ENCODE data around the gene TUBB. TPM values are rescaled to one million over a fixed set of nuclear protein-coding genes. Genes with fewer than 3 reads are reported as not detected.

TUBB gene
- total and polyA plus RNA-seq, 4 donors, result 115 to 533 (median 210) TPM

DNA sequence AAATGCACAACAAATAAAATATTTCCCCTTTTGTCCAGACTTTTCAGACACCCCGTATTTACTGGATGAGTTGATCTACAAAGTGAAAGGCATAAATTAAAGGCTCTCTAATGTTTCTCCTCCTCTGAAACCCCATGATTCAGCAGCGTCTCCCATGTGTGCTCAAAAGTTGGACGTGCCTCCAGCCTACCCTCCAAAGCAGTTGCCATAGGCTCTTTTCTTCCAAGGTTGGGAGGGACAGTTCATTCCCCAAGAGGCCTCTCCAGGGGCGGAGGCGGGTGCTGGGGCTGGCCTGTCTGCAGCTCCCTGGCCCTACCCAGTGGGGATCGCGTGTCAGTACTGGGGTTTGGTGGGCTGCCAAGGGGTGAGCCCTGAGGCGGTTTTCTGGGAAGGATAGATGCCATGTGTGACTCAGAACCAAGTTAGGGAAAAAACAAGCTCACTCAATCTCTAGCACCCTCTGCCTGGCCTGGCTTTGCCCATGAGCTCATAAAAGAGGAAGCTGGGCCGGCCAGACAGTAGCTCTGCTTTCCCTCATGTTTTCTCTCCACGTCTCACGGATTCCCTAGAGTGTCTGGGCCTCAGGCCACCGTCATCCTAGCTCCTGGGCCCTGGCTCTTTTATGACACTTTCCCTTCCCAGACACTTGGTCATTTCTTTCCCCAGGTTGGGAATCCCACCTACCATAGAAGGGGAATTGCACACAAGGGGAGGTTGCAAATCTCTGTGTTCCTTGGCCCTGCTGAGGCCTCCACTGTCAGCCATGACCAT is 32.2 kb downstream of the TUBB start:
- Histone ChIP-seq H3K9me3 (ENCODE audit: control insufficient read depth in 4 of 4, low read length in 3 of 4) (no peaks in the 10 kb centered on the region), H3K4me3 (ENCODE audit: low read depth in 1 of 3, low read length in 3 of 3) (no peak overlapping the region), H3K9ac (ENCODE audit: low read depth in 1 of 2, low read length in 2 of 2) (no peak overlapping the region), H3K27me3 (ENCODE audit: control insufficient read depth in 4 of 4, insufficient read depth in 4 of 4, low read length in 3 of 4) (no peaks in the 10 kb centered on the region), H3K27ac (ENCODE audit: low read depth in 1 of 2, low read length in 2 of 2) (peak overlapping the region; percentile 43 to 76), H3K4me1 (ENCODE audit: control insufficient read depth in 4 of 4, insufficient read depth in 4 of 4, low read length in 3 of 4) (peaks cover 5 to 19% (median 16%) of the 10 kb centered on the region in 4 donors), H3K36me3 (ENCODE audit: control insufficient read depth in 4 of 4, insufficient read depth in 3 of 4, low read depth in 1 of 4, low read length in 3 of 4) (no peaks in the 10 kb centered on the region)
- DNase-seq (ENCODE audit: low spot score), result no peak
- peak; percentile 47 to 51 for TF ChIP-seq JUND (IDR thresholded peaks at IDR 0.05)
- TF ChIP-seq CTCF (IDR thresholded peaks at IDR 0.05; ENCODE audit: low read depth, low read length, missing input control), result no peak
- peak; percentile 17 for TF ChIP-seq SP1 (IDR thresholded peaks at IDR 0.05)
- TF ChIP-seq, protein P1, sequence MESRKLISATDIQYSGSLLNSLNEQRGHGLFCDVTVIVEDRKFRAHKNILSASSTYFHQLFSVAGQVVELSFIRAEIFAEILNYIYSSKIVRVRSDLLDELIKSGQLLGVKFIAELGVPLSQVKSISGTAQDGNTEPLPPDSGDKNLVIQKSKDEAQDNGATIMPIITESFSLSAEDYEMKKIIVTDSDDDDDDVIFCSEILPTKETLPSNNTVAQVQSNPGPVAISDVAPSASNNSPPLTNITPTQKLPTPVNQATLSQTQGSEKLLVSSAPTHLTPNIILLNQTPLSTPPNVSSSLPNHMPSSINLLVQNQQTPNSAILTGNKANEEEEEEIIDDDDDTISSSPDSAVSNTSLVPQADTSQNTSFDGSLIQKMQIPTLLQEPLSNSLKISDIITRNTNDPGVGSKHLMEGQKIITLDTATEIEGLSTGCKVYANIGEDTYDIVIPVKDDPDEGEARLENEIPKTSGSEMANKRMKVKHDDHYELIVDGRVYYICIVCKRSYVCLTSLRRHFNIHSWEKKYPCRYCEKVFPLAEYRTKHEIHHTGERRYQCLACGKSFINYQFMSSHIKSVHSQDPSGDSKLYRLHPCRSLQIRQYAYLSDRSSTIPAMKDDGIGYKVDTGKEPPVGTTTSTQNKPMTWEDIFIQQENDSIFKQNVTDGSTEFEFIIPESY (IDR thresholded peaks at IDR 0.05), result no peak
- TF ChIP-seq RXRA (IDR thresholded peaks at IDR 0.05), result no peak
- no peak for TF ChIP-seq FOXA1 (IDR thresholded peaks at IDR 0.05)
- TF ChIP-seq HNF4A (conservative IDR thresholded peaks at IDR 0.05), result no peak
- no peak for TF ChIP-seq YY1 (IDR thresholded peaks at IDR 0.05)
- TF ChIP-seq MAX (IDR thresholded peaks at IDR 0.05), result no peak
- no peak for TF ChIP-seq TAF1 (conservative IDR thresholded peaks at IDR 0.05)
- no peak for TF ChIP-seq GABPA (IDR thresholded peaks at IDR 0.05 in 1 of 2, conservative IDR thresholded peaks at IDR 0.05 in 1 of 2)
- TF ChIP-seq EGR1 (IDR thresholded peaks at IDR 0.05; ENCODE audit: low read depth in 2 of 2), result no peak
- no peak for TF ChIP-seq ATF3 (IDR thresholded peaks at IDR 0.05)
- TF ChIP-seq RAD21 (IDR thresholded peaks at IDR 0.05), result no peak
- TF ChIP-seq NR2F2 (IDR thresholded peaks at IDR 0.05), result peak; percentile 46
- TF ChIP-seq REST (IDR thresholded peaks at IDR 0.05), result no peak
- no peak for TF ChIP-seq FOXA2 (IDR thresholded peaks at IDR 0.05)
- TF ChIP-seq HNF4G (IDR thresholded peaks at IDR 0.05), result no peak
- 74% methylated on average over 12 of the region's 12 CpGs for WGBS
